Activated CD8-positive, alpha-beta memory T cell treated with anti-CD3 and anti-CD28 coated beads for 48 hours (primary cell): Measurements from ENCODE around the gene SLC25A23.
A peak's percentile ranks its signal among the peaks of the same experiment; 100 is the strongest.

Experiments used
- DNase-seq, 3 experiments: peaks; one replicate each; pipeline ENCODE4 v3.0.0-alpha.2; 2020; ENCODE audit warnings: low read depth in 2 of 3, low spot score in 2 of 3

The SLC25A23 gene

DNA sequence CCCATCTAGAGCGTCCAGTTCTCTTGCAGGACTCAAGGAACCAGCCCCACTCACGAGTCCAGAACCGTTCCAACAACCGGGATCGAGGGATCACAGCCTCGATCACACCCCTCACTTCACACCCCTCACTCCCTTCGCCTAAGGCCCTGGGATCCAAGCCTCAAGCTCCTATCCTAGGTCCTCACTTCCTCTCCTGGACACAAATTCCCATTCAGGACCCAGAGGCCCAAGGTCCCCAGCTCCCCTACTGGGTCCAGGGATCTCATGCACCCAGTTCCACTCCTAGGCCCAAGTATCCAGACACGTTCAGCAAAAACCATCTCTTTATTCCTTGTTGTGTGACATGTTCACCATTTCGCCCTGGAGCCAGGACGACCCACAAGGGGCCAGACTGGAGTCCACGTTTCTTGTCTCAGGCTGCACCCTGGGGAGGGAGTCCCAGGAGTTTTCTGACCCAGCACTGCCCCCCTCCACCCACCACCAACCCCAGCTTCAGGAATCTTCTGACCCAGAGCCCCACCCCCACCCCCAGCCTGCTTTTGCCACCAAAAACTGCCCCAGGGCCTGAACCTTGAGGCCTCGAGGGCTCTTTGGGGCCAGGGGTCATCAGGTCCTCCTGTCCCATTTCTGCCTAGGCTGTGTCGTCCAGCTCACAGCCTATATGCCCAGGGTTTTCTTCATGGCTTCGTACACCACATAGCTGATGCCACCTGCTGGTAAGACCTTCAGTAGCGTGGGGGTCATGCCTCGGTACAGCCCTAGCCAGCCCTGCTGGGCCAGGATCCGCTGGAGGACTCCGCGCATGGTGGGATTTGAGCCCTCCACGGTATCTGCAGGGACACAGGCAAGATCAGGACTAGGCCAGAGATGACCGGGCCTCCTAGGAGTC is 33.6 kb downstream of the SLC25A23 start:
- no peak for DNase-seq

DNA sequence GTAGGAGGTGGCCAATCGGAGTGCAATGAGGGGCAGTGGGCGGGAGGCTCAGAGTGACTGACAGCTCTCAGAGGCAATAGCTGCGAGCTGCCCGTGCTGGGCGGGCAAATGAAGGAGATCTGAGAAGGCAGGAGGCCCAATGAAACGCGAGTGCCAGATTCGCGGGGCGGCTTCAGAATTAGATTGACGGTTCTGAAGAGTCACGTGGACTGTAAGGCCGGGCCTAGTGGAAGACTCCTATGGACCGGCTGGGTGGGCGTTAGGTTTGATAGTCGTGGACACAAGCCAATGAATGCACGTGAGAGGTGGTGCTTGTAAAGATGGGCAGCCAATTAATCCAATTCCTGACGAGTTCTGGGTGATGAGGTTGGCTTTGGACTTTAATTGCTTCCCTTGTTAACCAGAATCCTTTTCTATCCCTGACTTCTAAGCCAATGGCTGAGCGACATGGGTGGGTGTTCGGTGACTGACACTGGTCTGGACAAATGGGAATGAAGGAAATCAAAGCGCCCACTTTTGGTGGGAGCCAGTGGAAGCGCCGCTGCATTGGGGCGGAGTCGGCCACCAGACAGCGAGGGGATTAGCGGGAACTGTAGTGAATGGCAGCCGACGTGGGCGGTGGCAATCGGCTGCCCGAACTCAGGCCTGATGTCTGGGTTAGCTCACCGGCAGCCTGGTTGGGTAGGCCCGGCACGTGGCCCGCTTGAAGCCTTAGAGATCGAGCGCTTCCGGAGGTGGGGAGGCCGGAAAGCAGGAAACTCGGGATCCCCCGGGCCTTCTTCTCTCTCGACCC is 34.5 kb downstream of the SLC25A23 start:
- DNase-seq: peak; percentile 85 to 99 (median 95)

DNA sequence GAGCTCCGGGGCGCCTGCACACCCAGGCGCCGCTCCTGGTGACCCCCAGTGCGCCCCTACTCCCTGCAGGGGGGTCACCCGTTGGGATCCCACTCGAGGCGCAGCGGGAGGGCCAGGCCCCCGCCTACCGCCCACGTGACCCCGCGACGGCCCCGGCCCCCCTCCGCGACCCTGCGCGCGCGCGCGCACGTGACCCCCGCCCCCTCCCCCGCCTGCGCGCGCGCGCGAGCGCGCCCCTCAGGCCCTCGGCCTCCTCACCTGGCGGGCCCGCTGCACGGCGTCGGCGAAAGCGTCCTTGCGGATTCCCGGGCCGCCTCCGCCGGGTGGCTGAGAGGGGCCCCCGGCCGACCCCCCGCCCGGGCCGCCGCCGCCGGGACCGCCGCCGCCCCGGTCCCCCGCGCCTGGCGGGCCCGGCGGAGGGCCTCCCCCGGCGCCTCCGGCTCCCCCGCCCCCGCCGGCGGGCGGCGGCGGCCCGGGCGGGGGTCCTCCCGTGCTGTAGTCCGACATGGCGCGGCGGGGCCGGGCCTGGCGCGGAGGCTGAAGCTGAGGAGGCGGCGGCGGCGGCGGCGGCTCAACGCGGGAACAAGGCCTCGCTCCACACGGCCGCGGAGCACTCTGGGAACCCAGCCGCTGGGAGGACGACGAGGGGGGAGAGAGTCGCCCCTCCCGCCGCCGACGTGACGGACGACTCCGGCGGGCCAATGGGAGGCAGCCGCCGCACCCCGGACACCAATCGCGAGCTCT is 35.2 kb downstream of the SLC25A23 start, which contains the start of gene KHSRP:
KHSRP (minus strand) TSS at position 617 of the 744 bp plus-strand sequence; CDS start at position 507, 110 bp downstream.
- no peak for DNase-seq

DNA sequence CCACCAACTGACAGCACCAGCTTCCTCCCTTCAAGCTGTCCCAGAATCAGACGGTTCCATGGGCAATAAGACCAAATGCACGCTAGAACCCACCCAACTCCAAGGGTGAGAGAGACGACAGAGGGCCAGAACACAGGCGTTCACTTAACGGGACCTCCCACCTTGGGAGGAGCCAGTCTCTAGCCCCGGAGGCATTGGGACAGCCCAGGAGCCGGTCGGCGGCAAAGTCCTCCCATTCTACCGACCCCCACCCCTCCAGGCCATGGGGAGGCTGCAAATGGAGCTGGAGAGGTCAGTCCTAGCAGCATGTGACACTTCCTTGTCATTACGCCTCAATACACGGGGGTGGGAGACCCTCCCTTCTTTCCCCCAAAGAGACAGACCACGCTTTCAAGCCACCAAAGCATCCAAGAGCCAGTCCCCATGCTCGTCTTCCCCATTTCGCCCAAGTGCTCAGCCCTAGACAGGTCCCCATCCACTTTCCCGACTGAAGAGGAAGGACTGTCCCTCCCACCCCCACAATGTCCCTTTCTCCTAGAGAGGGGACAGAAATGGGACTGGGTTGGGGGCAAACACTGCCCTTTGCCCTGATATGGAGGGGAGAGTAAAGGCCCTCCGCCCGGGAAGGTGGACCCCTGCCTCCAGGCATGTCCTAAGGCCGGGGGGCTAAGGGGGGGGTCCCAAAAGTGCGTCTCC is 35.9 kb downstream of the SLC25A23 start:
- DNase-seq: no peak

DNA sequence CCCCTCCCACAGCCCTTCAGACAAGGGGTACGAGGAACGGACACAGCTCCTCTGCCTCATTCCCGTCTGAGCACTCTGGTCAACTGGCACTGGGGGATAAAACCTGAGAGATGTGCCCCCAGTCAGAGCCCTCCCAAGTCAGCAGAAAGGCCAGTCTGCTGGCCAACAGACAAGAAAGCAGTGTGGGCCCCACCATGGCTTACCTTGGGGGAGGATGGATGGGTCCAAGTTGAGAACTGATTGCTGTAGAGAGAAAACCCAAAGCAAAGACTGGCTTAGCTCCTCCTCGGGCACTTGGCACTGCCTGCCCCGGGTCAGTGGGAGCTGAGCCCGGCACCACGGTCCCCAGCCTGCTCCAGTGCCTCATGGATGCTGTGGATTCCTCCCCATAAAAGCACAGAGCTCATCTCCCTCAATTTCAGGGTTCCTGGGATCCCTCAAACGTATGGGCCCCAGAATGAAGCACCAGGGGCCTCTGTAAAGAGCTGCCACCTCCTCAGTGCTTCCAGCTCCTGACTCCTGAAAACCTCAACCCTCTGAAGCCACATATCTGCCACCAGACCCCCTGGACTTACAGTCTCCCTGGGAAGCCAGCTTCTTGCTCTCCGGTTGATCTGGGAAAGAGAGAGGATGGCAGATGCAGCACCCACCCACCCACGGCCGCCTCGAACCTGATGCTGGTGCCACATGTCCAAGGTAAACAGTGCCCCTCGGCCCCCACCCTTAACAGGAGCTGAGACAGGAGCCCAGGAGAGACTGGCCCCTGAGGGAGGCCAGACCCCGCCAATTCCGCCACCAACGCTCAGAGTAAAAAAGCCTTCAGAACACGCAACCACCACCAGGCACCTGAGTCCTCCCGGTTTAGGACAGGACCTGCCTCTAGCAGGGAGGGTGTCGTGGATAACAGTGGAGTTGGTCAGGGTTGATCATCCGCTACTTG is 38.2 kb downstream of the SLC25A23 start:
- no peak for DNase-seq

DNA sequence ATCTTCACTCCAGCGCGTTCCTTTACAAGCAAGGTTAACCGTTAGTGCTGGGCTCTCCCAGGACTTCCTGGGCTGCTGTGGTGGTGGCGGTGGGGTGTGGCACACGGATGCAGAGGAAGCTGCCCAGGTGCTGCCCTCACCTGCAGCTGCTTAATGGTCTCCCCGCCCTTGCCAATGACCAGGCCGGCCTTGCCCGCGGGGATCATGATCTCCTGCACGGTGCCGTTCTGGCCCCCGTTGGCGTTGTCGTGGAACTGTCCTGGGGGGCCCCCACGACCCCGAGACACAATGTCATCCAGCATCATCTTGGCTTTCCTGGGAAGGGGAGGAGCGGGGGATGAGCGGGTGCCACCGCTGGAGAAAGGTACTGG is 41.0 kb downstream of the SLC25A23 start:
- DNase-seq: no peak

DNA sequence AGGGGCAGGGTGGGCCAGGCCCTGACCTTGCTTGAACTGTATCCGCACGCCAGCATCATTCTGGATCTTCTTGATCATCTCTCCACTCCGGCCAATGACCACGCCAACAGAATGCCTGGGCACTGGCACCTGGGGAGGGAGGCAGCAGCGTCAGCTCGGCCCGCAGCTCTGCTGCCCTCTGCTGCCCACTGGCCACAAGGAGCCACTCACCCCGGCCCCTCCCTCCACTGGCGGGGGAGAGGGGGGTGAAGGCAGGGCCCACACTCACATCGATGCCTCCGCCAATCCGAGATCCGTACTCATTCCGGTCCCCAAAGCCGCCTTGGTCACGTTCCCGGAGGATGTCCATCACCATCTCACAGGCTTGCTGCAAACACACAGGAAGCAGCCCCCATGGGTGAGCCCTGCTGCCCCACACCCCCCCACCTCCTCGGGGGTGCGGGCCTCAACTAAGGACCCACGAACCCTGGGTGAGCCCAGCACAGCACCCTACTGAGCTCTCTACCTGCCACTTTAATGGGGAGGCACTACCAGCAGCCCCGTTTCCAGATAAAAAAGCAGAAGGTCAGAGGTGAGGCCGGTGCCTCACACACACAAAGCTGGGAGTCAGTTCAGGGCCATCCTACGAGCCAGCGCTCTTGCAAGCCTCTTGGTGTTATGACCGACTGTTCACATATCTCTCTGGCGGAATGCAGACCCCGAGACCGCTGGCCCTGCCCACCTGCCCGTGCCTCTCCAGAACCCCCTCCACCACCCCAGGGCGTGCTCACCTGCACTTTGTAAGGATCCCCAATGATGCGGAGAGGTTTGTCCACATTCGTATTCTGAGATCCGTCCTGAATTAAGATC is 41.7 kb downstream of the SLC25A23 start:
- DNase-seq: no peak

DNA sequence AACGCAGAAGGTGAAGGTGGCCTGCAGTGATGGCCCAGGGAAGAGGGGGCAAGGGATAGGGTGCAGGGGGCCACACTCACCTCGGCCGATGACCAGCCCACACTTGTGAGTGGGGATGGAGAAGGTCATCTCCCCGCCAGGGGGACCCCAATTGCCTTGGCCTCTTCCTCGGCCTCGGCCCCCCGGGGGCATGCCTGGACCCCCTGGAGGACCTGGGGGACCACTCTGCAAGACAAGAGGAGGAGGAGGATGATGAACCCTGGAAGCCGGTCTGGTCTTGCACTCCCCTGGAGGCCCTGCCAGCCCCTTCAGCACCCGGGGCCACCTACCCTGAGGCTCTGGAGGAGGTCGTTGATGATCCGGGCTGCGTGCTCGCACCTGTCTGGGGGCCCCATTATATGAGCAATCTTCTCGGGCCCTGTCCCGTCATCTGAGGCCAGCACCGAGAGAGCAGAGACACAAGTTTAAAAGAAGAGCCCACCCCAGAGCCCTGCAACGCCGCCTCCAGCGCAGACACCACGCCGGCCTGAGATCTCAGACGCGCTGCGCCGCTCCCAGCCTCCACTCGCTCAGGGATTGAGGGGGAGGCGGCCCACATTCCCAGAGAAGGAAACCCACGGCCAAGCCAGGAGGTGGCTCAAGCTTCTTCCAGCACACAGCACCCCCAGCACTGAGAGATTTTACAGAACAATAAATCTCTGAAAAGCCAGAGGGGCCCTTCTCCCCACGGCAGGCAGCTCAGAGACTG is 42.8 kb downstream of the SLC25A23 start:
- DNase-seq: no peak

DNA sequence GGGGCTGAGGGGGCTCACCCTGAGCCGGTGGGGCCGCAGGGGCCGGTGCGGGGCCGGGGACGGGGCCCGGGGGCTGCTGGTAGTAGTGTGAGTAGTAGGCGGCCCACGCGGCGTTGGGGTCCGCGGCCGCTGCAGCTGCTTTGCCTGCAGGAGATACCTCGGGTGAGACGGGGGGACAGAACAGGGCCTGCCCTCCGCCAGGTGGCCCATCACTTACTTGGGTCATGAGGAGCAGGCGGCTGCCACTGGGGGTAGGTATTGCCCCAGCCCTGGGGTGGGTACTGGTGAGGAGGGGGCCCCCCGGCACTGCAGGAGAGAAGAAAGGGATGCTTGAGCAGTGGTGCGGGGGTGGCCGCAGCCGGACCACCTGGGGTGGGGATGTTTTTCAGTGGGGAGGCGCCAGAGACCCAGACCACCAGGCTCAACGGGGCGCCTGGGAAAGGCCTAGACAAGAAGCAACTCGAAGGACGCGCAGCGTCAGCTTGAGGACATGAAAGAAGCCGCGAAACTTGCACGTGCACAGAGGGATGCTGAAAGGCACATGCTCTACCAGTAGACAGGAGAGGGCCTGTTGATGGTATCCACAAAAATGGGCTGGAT is 43.9 kb downstream of the SLC25A23 start:
- DNase-seq: no peak

DNA sequence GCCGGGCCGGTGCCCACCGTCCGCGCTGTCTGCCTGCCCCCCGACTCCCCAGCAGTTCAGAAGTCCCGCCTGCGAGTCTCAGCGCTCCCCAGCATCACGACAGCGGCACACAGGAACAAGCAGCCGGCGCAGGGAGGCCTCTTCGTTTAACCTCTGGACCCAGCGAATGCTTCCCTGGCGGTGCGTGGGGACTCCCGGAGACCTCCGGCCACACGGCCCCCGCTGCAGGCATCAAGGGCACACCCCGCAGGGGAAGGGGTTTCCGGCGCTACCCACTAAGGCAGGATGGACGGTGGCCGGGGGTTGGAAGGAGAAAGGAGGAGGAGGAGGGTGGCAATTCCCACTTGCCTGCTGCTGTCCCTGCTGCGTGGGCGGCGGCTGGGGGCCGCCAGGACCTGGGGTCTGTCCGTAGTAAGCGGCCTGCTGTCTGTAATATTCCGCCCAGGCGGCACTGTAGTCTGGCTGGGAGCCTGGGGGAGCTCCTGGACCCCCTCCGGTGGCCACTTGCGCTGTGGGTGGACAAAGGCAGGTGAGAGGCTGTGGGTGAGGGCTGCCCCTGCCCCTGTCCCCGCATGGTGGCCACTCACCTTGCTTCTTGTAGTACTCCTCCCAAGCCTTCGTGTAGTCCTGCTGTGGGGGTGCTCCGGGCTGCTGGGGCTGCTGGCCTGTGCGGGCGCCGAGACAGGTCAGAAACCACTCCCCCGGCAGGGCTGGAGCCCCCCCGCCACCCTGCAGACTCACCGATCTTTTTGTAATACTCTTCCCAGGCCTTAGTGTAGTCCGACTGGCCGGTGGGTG is 44.6 kb downstream of the SLC25A23 start:
- no peak for DNase-seq

DNA sequence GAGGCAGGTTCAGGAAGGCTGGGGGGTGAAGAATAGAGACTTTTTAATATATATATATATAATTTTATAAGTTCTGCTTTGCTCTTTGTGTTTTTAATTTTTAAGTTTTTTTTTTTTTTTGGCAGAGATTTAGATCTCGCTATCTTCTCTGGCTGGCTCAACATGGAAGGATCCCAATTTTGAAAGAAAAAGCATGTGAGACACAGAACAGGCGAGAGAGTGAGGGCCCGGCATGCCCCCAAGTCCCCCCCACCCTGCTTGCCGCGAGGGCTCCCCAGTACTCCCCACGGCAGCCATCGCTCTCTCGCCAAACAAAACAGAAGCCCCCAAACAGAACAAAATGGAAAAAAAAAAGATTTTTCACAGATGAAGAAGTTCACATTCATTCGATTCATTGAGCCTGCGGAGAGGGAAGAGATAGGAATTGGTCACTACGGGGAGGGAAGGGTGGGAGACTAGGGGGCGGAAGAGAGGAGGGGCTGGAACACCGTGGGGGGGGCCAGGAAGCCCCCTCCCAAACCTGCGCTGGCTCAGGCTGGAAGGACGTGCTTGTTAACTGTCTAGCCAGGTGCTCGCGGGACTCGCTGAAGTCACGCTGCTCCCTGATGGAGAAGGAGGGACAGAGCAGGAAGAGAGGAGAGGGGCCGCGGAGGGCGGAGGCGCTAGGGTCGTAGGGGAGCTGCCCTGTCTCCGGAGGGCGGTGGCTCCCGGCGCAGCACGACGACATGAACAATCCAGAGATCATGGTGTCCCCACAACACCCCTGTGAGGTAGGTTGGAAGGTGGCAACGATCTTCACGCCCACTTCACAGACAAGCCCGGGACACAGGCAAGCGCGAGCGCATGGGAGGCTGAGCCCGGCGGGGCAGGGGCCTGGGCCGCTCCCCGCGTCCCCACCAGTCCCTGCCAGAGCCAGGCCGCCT is 45.6 kb downstream of the SLC25A23 start:
- DNase-seq: no peak

DNA sequence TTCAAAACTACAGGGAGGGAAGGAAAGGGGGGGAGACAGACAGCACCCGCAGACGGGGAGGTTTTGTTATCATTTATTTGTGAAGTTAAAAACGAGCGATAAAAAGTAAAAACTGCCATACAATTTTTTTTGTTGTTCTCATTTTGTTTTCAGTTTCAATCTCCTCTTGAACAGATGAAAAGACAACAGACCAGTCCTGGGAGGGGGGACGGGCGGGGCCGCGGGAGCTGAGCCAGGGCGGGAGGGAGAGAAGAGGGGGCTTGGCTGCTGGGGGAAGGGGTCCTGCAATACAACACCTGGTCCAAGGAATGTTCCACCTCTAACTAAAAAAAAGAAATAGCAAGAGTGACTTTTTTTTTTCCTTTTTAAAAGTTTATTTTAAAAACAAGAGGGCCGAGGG is 46.3 kb downstream of the SLC25A23 start:
- no peak for DNase-seq

DNA sequence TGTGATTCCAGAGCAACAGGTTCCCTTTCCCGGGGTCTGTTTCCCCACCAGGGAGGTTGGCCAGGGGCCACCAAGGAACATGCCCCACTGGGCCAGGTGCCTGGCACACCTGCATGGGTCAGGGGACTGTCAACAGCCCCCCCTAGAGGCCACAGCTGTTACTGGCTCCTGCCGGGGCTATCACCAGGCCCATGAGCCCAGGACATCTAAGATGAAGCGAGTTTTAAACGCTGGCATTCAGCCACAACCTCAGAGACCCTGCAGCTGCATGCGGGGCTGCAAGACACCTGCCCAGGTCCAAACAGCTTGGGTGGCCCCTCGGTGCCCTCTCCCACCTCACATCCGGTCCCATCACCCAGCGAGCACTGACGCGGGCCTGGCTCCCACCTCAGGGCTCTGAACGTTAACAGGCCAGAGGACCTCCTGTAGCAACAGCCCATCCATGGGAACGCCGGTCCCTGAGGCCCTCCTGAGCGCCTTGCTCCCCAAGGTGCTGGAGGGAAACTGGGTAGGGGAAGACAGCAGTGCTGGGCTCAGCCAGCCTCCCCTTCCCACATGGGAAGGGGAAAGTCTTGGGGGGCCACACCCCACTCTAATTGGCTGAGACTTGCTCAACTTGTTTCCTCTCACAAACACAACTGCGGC is 47.0 kb downstream of the SLC25A23 start:
- DNase-seq: peak in 1 of 3 experiments; percentile 49

DNA sequence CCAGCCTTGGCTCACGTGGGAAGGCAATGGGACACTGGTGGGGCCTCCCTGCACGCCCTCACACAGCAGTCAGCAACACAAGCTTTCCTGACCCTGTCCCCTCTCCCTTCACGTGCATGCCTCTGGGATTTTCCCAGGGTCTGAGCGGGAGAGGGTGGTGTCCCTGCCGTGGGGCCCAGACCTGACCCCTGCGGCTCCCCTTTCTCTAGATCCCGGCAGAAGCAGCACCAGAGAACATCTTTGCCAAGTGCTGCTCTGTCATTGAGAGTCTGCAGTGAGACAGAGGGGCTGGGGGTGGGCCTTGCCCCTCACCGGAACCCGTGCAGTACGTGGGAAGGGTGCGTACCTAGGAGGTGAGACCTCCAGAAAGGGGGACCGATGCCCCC is 47.5 kb downstream of the SLC25A23 start:
- no peak for DNase-seq

DNA sequence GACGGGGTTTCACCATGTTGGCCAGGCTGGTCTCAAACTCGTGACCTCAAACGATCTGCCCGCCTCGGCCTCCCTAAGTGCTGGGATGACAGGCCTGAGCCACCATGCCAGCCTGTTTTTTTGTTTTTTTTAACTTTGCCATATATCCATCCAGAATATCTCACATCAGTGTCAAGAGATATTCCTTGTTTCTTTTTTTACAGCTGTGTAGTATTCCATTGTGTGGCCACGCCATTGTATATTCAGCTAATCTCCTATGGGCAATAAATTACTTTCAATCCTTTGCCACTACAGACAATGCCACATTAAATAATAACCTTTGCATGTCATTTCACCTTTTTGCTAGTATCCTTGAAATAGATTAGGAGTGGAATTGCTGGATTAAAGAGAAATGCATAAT is 50.2 kb downstream of the SLC25A23 start:
- no peak for DNase-seq
